Common myeloid progenitor, CD34-positive (primary cell): ENCODE results near the gene SLFN14.
"Not testable (repeated sequence)": the region's sequence is repeated elsewhere in the genome, so short reads cannot be mapped to it uniquely, and the experiment has no call there.

Experiments used
- CTCF ChIA-PET: fragments of 350-600 bp; sonication (Branson Sonifier 250); formaldehyde crosslinking; loops from one replicate; lab custom pipeline; 2021; ENCODE audit warnings: antibody characterized with exemption; lab: Charles Lee
- POLR2A ChIA-PET: fragments of 350-600 bp; sonication (Branson Sonifier 250); formaldehyde crosslinking; loops from one replicate; lab custom pipeline; 2021; ENCODE audit warnings: antibody characterized with exemption; lab: Charles Lee
- DNase-seq, 3 donors: peaks; one replicate each; pipeline versions ENCODE4 v3.0.0 to v3.0.0-alpha.2; 2013
- H3K27ac ChIP-seq, 2 experiments: 1 replicate in 1 of 2; 2 replicates in 1 of 2; pipeline ENCODE4 v1.7.0; 2013; ENCODE audit warnings: inconsistent platforms in 2 of 2, low read length in 2 of 2, mild to moderate bottlenecking in 2 of 2, low read depth in 1 of 2, moderate library complexity in 1 of 2; ENCODE audit not compliant: severe bottlenecking in 2 of 2, insufficient read depth in 1 of 2, poor library complexity in 1 of 2
- H3K27me3 ChIP-seq, 5 experiments: replicated peaks in 2 of 5; 1 replicate in 3 of 5; 2 replicates in 2 of 5; pipeline versions ENCODE4 v1.6.1 to v1.7.0; 2013; ENCODE audit warnings: low read length in 4 of 5, mild to moderate bottlenecking in 2 of 5, moderate library complexity in 2 of 5, inconsistent platforms in 1 of 5; ENCODE audit not compliant: insufficient read depth in 5 of 5, control insufficient read depth in 4 of 5
- H3K36me3 ChIP-seq, 4 experiments: 1 replicate in 2 of 4; 2 replicates in 2 of 4; pipeline versions ENCODE4 v1.6.1 to v1.7.0; 2013; ENCODE audit warnings: low read length in 3 of 4, control low read depth in 1 of 4, mild to moderate bottlenecking in 1 of 4; ENCODE audit not compliant: control insufficient read depth in 4 of 4, insufficient read depth in 4 of 4
- H3K4me1 ChIP-seq, 4 experiments: 1 replicate in 3 of 4; 2 replicates in 1 of 4; pipeline versions ENCODE4 v1.6.1 to v1.7.1; 2013; ENCODE audit warnings: low read length in 3 of 4, mild to moderate bottlenecking in 3 of 4, control low read depth in 1 of 4, inconsistent platforms in 1 of 4, moderate library complexity in 1 of 4; ENCODE audit not compliant: control insufficient read depth in 4 of 4, insufficient read depth in 4 of 4; ENCODE audit errors: control extremely low read depth in 1 of 4
- H3K4me3 ChIP-seq, 7 experiments: 1 replicate in 4 of 7; 2 replicates in 3 of 7; pipeline versions ENCODE4 v1.5.1 to v1.7.0; 2013; ENCODE audit warnings: mild to moderate bottlenecking in 7 of 7, low read length in 6 of 7, moderate library complexity in 6 of 7, inconsistent platforms in 2 of 7, low read depth in 2 of 7, control low read depth in 1 of 7; ENCODE audit not compliant: insufficient read depth in 4 of 7, control insufficient read depth in 1 of 7; ENCODE audit errors: extremely low read depth in 1 of 7
- H3K9me3 ChIP-seq, 5 experiments: 1 replicate in 4 of 5; 2 replicates in 1 of 5; pipeline versions ENCODE4 v1.6.1 to v1.7.1; 2013; ENCODE audit warnings: low read length in 4 of 5, mild to moderate bottlenecking in 2 of 5, inconsistent platforms in 1 of 5, low read depth in 1 of 5, moderate library complexity in 1 of 5; ENCODE audit not compliant: control insufficient read depth in 4 of 5, insufficient read depth in 2 of 5; ENCODE audit errors: control extremely low read depth in 1 of 5
- WGBS: methylation state at CpG from one replicate; pipeline ENCODE4 v1.1.5; 2013; ENCODE audit not compliant: insufficient coverage; 5-methylcytosine and 5-hydroxymethylcytosine counted together

Gene SLFN14

DNA sequence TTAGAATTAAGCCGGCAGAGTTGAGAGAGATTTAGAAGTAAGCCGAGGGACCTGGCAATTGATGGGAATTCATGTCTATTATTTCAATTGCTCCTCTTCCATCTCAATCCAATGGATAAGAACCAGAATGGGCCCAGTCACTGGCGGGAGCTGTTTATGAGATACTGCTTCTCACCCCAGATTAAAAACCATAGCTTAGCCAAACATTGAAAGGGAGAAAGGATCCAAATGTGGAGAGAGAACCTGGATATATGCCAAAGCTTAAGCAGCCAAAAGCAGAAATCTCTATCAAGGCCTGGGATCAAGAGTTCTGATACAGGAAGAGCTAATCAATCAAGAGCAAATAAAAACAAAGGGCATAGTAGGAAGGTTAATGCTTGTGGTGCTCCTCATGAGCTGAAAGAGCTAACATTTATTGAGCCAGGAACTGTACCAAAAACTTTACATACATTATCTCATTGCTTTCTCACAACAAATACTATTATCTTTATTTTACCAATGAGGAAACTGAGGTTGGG is 26.0 kb downstream of the SLFN14 start:
- no peaks in the 10 kb centered on the region for H3K36me3 ChIP-seq
- 100% methylated on average over 1 of the region's 3 CpGs for WGBS
- H3K27me3 ChIP-seq: no peaks in the 10 kb centered on the region
- H3K4me3 ChIP-seq: no peak overlapping the region
- CTCF ChIA-PET: interaction anchor here (0.7 to 8.2 kb wide), 18 partner anchors 8 to 374 kb away, joined by 3 to 98 read pairs (median 4); partner anchors contain the start of gene SLFN11
- POLR2A ChIA-PET: no interaction called here
- peaks cover 11 to 37% (median 17%) of the 10 kb centered on the region in 4 experiments for H3K4me1 ChIP-seq
- no peak for DNase-seq
- H3K27ac ChIP-seq: no peak overlapping the region
- H3K9me3 ChIP-seq: no peaks in the 10 kb centered on the region

DNA sequence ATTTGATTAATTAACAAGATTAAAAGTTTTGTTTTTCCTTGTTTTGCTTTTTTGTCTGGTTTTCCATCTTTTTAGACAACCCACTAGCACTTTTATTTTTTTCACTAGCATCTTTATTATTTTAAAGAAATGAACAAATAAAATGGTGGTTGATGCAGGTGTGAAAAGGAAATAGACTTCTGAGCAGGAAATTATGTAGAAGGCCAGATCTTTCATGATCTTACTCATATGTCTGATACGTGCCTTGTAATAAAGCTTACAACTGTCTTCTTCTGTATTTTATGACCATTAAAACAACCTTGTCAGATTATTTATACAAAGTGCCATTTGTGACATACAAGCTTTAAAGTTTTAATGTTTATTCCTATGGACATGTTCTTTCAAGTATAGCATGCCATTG is 29.5 kb downstream of the SLFN14 start:
- no peak overlapping the region for H3K4me3 ChIP-seq
- WGBS: no CpG with 5 or more reads among the region's 1 CpG
- peaks cover 0 to 4% (median 0%) of the 10 kb centered on the region in 4 experiments for H3K4me1 ChIP-seq
- H3K27me3 ChIP-seq: no peaks in the 10 kb centered on the region
- ChIA-PET CTCF (interaction anchor here (1.0 to 4.3 kb wide), 5 partner anchors 9 to 363 kb away, joined by 3 to 18 read pairs (median 6); no protein-coding TSS in a partner anchor), POLR2A (no interaction called here)
- DNase-seq: no peak
- H3K27ac ChIP-seq: no peak overlapping the region
- no peaks in the 10 kb centered on the region for H3K36me3 ChIP-seq
- H3K9me3 ChIP-seq: no peaks in the 10 kb centered on the region

DNA sequence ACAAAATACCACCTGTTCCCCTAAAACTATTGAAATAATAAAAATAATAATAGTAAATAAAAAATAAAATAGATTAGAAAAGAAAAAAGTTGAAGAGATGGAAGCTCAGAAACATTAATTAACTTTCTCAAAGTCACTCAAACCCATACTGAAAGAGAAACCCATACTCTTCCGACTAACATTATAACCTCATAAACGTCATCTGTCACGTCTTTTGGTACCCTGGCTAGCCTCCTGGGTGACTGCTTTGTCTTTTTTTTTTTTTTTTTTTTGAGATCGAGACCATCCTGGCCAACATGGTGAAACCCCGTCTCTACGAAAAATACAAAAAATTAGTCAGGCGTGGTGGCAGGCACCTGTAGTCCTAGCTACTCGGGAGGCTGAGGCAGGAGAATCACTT is 30.8 kb downstream of the SLFN14 start:
- no peak overlapping the region for H3K27ac ChIP-seq
- H3K27me3 ChIP-seq: no peaks in the 10 kb centered on the region
- H3K4me1 ChIP-seq: peaks cover 0 to 3% (median 0%) of the 10 kb centered on the region in 4 experiments
- WGBS: 95% methylated on average over 6 of the region's 8 CpGs
- no peaks in the 10 kb centered on the region for H3K9me3 ChIP-seq
- no peaks in the 10 kb centered on the region for H3K36me3 ChIP-seq
- no peak overlapping the region for H3K4me3 ChIP-seq
- POLR2A ChIA-PET: no interaction called here
- DNase-seq: no peak
- CTCF ChIA-PET: interaction anchor here (1.0 kb wide), 1 partner anchor 9 kb away, joined by 3 read pairs; no protein-coding TSS in a partner anchor

DNA sequence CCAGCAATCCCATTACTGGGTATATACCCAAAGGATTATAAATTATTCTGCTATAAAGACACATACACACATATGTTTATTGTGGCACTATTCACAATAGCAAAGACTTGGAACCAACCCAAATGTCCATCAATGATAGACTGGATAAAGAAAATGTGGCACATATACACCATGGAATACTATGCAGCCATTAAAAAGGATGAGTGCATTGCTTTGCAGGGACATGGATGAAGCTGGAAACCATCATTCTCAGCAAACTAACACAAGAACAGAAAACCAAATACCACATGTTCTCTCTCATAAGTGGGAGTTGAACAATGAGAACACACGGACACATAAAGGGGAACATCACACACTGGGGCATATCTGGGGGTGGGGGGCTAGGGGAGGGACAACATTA is 31.3 kb downstream of the SLFN14 start:
- H3K9me3 ChIP-seq, H3K36me3 ChIP-seq, DNase-seq, H3K27me3 ChIP-seq, H3K27ac ChIP-seq, POLR2A ChIA-PET, H3K4me1 ChIP-seq, H3K4me3 ChIP-seq: not testable (repeated sequence)
- WGBS: no CpG with 5 or more reads among the region's 1 CpG
- CTCF ChIA-PET: interaction anchor here (1.0 kb wide), 1 partner anchor 9 kb away, joined by 3 read pairs; no protein-coding TSS in a partner anchor

DNA sequence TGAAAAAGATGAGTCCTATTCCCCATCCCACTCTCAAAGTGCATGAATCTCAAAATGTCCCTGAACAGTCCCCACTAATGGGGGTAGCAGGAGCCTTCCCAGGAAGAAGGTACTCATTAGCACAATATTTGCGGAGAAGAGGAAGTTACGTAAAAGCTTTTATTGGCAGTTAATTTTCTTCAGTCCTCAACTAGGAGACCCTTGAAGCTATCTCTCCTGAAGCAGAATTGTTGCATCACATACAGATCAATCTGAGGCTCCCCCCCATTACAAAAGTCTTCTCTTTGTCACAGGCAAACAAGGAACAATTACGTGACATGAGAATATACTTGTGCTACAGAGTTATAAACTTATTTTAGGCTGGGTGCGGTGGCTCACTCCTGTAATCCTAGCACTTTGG is 37.3 kb downstream of the SLFN14 start:
- H3K36me3 ChIP-seq: no peaks in the 10 kb centered on the region
- peaks cover 4 to 50% (median 34%) of the 10 kb centered on the region in 4 experiments for H3K4me1 ChIP-seq
- WGBS: 67% methylated on average over 3 of the region's 4 CpGs
- POLR2A ChIA-PET: no interaction called here
- no peak overlapping the region for H3K27ac ChIP-seq
- peak in 2 of 3 donors; percentile 35 to 50 for DNase-seq
- H3K9me3 ChIP-seq: no peaks in the 10 kb centered on the region
- H3K4me3 ChIP-seq: no peak overlapping the region
- CTCF ChIA-PET: interaction anchor here (1.3 to 2.9 kb wide), 3 partner anchors 10 to 210 kb away, joined by 5 to 18 read pairs (median 7); no protein-coding TSS in a partner anchor
- no peaks in the 10 kb centered on the region for H3K27me3 ChIP-seq

DNA sequence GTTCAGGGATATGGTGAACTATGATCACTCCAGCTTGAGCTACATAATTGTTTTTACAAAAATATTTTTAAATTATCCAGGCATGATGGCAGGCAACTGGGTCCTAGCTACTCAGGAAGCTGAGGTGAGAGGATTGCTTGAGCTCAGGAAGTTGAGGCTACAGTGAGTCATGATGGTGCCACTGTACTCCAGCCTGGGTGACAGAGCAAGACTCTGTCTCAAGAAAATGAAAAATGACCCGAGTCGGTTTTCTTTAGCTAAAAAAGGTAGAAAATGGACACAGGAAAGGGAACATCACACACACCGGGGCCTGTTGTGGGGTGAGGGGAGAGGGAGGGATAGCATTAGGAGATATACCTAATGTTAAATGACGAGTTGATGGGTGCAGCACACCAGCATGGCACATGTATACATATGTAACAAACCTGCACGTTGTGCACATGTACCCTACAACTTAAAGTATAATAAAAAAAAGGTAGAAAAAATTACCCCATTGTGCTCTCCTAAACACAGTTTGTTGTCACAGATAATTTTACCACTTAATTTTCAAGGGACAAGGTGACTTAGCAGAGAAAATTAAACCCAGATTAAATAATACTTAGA is 38.9 kb downstream of the SLFN14 start:
- peak; percentile 75 to 97 (median 92) for DNase-seq
- H3K9me3 ChIP-seq, H3K27ac ChIP-seq, H3K27me3 ChIP-seq, H3K36me3 ChIP-seq: not testable (repeated sequence)
- POLR2A ChIA-PET: interaction anchor here (0.7 to 0.9 kb wide), 2 partner anchors 12 to 34 kb away, joined by 3 read pairs; no protein-coding TSS in a partner anchor
- 0% methylated on average over 2 of the region's 5 CpGs for WGBS
- Histone ChIP-seq H3K4me3 (peak overlapping the region in 4 of 7 experiments; percentile 1 to 58 (median 19)), H3K4me1 (peaks cover 4 to 50% (median 34%) of the 10 kb centered on the region in 4 experiments)
- CTCF ChIA-PET: interaction anchor here (1.4 to 2.9 kb wide), 3 partner anchors 11 to 209 kb away, joined by 3 to 18 read pairs (median 7); no protein-coding TSS in a partner anchor

DNA sequence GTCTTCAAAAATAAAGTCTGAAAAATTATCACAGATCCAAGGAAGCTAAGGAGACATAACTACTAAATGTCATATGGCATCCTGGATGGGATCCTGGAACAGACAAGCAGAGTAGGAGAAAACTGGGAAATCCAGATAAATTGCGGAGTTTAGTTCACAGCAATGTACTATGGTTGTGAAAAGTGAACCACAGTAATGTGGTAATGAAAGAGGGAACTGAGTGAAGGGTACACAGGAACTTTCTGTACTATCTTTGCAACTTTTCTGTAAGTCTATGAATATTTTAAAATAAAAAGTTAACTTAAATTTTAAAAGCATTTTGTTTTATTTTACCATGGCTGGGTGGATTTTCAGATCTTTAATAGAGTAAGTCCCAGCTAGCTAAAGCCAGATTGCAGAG is 39.5 kb downstream of the SLFN14 start:
- Histone ChIP-seq H3K4me3 (peak overlapping the region in 3 of 7 experiments; percentile 2 to 58 (median 36)), H3K27me3 (no peaks in the 10 kb centered on the region), H3K36me3 (no peaks in the 10 kb centered on the region), H3K9me3 (no peaks in the 10 kb centered on the region), H3K4me1 (peaks cover 4 to 50% (median 34%) of the 10 kb centered on the region in 4 experiments), H3K27ac (no peak overlapping the region)
- peak in 2 of 3 donors; percentile 45 to 62 for DNase-seq
- POLR2A ChIA-PET: interaction anchor here (0.9 kb wide), 1 partner anchor 12 kb away, joined by 3 read pairs; no protein-coding TSS in a partner anchor
- WGBS: 14% methylated on average over 1 of the region's 1 CpG
- CTCF ChIA-PET: interaction anchor here (1.4 to 2.9 kb wide), 3 partner anchors 12 to 208 kb away, joined by 3 to 18 read pairs (median 7); no protein-coding TSS in a partner anchor
